Measurements from ENCODE around the gene BMPR1A. TPM values are rescaled to one million over a fixed set of nuclear protein-coding genes. Genes with fewer than 3 reads are reported as not detected.

Gene BMPR1A
- total RNA-seq, 1 experiment from 2014 or later, result 94.3 TPM

DNA sequence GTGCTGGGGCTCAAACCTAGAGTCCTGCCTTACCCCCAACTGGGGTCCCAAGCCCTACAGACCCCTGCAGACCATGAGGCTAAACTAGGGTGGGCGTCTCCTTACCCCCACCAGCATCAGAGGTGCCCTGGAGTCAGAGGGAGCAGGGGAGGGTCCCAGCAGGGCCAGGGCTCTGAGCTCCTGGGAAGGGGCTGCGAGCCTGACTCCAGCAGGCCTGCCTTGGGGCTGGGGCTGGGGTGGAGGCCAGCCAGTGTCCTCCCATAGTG lies 203.3 kb downstream of the BMPR1A start:
- POLR2A ChIA-PET, result no interaction called here
- H3K27ac ChIP-seq (ENCODE audit: low read length), result peak overlapping the region; percentile 70
- peaks cover 51% of the 10 kb centered on the region for H3K4me1 ChIP-seq (ENCODE audit: control insufficient read depth, insufficient read depth, low read length)

DNA sequence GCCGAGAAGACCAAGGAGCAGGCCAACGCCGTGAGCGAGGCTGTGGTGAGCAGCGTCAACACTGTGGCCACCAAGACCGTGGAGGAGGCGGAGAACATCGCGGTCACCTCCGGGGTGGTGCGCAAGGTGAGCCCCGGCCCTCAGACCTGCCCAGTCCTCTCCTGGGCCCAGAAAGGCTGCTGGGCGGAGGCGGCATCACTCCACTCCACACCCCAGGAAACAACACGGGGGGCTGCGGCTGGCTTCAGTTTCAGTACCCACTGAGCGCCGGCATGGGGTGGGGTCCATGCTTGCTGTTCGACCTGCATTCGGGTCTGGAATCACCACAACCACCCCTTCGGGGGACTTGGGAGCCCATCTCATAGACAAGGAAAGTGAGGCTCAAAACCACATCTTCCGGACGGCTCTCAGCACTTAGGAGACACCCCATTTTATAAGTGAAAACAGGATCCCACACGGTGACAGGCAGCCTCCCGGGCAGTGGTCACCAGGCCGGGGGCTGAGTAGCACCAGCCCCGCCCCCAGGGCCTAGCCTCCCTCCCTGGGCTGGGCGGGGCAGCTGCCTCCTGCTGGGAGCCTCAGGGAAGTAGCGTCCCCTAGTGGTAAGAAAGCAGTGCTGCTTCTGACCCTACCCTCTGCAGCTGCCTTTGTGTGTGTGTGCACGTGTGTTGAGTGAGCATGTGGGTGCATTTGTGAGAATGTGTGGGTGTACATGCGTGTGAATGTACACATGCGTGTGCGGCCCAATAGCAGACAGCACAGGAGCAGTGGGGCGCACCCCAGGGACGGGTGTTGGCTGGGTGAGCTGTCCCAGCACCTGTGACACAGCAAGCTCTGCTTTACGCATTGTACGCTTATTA lies 203.8 kb downstream of the BMPR1A start:
- DNase-seq (ENCODE audit: low read depth, low spot score) (no peak), ATAC-seq (peak; percentile 76)
- Histone ChIP-seq H3K27me3 (ENCODE audit: control insufficient read depth, insufficient read depth, low read length) (no peaks in the 10 kb centered on the region), H3K9me3 (ENCODE audit: control insufficient read depth, insufficient read depth, low read depth, low read length) (no peaks in the 10 kb centered on the region), H3K36me3 (ENCODE audit: control insufficient read depth, insufficient read depth, low read length) (no peaks in the 10 kb centered on the region), H3K27ac (ENCODE audit: low read length) (peak overlapping the region; percentile 70), H3K4me1 (ENCODE audit: control insufficient read depth, insufficient read depth, low read length) (peaks cover 46% of the 10 kb centered on the region), H3K4me3 (ENCODE audit: low read depth in 2 of 2, low read length in 2 of 2) (no peak overlapping the region)
- in situ Hi-C loops (cut with HindIII; ENCODE audit: low pct_unique_long_range_greater_than_20kb, low sequenced_read_pairs) (no loop called here), intact Hi-C loops (cut with micrococcal nuclease; ENCODE audit: unreplicated experiment) (no loop called here)
- TF ChIP-seq POLR2AphosphoS5 (IDR thresholded peaks at IDR 0.05; ENCODE audit: low read depth, low read length) (no peak), TCF7L2 (IDR thresholded peaks at IDR 0.05; ENCODE audit: low read depth, low read length) (no peak), SIN3A (IDR thresholded peaks at IDR 0.05; ENCODE audit: borderline replicate concordance, insufficient read depth, low read depth, low read length) (no peak)
- TF ChIP-seq, protein P1, sequence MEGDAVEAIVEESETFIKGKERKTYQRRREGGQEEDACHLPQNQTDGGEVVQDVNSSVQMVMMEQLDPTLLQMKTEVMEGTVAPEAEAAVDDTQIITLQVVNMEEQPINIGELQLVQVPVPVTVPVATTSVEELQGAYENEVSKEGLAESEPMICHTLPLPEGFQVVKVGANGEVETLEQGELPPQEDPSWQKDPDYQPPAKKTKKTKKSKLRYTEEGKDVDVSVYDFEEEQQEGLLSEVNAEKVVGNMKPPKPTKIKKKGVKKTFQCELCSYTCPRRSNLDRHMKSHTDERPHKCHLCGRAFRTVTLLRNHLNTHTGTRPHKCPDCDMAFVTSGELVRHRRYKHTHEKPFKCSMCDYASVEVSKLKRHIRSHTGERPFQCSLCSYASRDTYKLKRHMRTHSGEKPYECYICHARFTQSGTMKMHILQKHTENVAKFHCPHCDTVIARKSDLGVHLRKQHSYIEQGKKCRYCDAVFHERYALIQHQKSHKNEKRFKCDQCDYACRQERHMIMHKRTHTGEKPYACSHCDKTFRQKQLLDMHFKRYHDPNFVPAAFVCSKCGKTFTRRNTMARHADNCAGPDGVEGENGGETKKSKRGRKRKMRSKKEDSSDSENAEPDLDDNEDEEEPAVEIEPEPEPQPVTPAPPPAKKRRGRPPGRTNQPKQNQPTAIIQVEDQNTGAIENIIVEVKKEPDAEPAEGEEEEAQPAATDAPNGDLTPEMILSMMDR (IDR thresholded peaks at IDR 0.05), result peak; percentile 100
- TF ChIP-seq, protein P2, sequence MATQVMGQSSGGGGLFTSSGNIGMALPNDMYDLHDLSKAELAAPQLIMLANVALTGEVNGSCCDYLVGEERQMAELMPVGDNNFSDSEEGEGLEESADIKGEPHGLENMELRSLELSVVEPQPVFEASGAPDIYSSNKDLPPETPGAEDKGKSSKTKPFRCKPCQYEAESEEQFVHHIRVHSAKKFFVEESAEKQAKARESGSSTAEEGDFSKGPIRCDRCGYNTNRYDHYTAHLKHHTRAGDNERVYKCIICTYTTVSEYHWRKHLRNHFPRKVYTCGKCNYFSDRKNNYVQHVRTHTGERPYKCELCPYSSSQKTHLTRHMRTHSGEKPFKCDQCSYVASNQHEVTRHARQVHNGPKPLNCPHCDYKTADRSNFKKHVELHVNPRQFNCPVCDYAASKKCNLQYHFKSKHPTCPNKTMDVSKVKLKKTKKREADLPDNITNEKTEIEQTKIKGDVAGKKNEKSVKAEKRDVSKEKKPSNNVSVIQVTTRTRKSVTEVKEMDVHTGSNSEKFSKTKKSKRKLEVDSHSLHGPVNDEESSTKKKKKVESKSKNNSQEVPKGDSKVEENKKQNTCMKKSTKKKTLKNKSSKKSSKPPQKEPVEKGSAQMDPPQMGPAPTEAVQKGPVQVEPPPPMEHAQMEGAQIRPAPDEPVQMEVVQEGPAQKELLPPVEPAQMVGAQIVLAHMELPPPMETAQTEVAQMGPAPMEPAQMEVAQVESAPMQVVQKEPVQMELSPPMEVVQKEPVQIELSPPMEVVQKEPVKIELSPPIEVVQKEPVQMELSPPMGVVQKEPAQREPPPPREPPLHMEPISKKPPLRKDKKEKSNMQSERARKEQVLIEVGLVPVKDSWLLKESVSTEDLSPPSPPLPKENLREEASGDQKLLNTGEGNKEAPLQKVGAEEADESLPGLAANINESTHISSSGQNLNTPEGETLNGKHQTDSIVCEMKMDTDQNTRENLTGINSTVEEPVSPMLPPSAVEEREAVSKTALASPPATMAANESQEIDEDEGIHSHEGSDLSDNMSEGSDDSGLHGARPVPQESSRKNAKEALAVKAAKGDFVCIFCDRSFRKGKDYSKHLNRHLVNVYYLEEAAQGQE (IDR thresholded peaks at IDR 0.05; ENCODE audit: insufficient read depth in 1 of 2, low read depth in 2 of 2, low read length in 1 of 2), result 0 out of 4 replicates have a peak, but pooled peaks of 1 of the 2 experiments have one; percentile 31
- CTCF ChIA-PET, result interaction anchor here (0.5 to 1.4 kb wide), 9 partner anchors 11 to 615 kb away, joined by 3 to 9 read pairs (median 5); no protein-coding TSS in a partner anchor
- BruUV-seq (replicated peaks), result no TSS peak
- POLR2A ChIA-PET, result no interaction called here

More for the DNA sequence above, 203.3 kb downstream of the BMPR1A start:
- no peaks in the 10 kb centered on the region for H3K9me3 ChIP-seq (ENCODE audit: control insufficient read depth, insufficient read depth, low read depth, low read length)
- ATAC-seq (no peak), DNase-seq (ENCODE audit: low read depth, low spot score) (no peak)
- intact Hi-C loops (cut with micrococcal nuclease; ENCODE audit: unreplicated experiment) (no loop called here), in situ Hi-C loops (cut with HindIII; ENCODE audit: low pct_unique_long_range_greater_than_20kb, low sequenced_read_pairs) (no loop called here)
- H3K27me3 ChIP-seq (ENCODE audit: control insufficient read depth, insufficient read depth, low read length), result no peaks in the 10 kb centered on the region
- no peaks in the 10 kb centered on the region for H3K36me3 ChIP-seq (ENCODE audit: control insufficient read depth, insufficient read depth, low read length)
- no peak overlapping the region for H3K4me3 ChIP-seq (ENCODE audit: low read depth in 2 of 2, low read length in 2 of 2)
- no TSS peak for BruUV-seq (replicated peaks)
- CTCF ChIA-PET, result interaction anchor here (0.8 kb wide), 1 partner anchor 22 kb away, joined by 3 read pairs; no protein-coding TSS in a partner anchor
- TF ChIP-seq SIN3A (IDR thresholded peaks at IDR 0.05; ENCODE audit: borderline replicate concordance, insufficient read depth, low read depth, low read length), result no peak
- TF ChIP-seq POLR2AphosphoS5 (IDR thresholded peaks at IDR 0.05; ENCODE audit: low read depth, low read length), result no peak
- TF ChIP-seq TCF7L2 (IDR thresholded peaks at IDR 0.05; ENCODE audit: low read depth, low read length), result no peak
- TF ChIP-seq, protein P1 (IDR thresholded peaks at IDR 0.05), result no peak
- TF ChIP-seq, protein P2 (IDR thresholded peaks at IDR 0.05; ENCODE audit: insufficient read depth in 1 of 2, low read depth in 2 of 2, low read length in 1 of 2), result no peak

Data from Panc1 (cell line).